Body of pancreas (tissue), 4 donors: ENCODE data around the gene RNFT2. TPM values are rescaled to one million over a fixed set of nuclear protein-coding genes. Genes with fewer than 3 reads are reported as not detected.

Source experiments
- ATAC-seq: fragments of 150-250 bp; one replicate; pipeline ENCODE4 v1.9.1; 2016
- DNase-seq, 4 donors: peaks; one replicate each; pipeline ENCODE4 v3.0.0-alpha.2; 2019
- H3K27ac ChIP-seq, 4 donors: fragments of 200-600 bp; sonication (generic); 1 replicate in 3 of 4; 2 replicates in 1 of 4; pipeline versions ENCODE4 v1.5.1 to v1.6.1; 2016 to 2019; ENCODE audit warnings: mild to moderate bottlenecking in 1 of 4, mixed read lengths in 1 of 4, moderate library complexity in 1 of 4
- H3K27me3 ChIP-seq, 2 donors: fragments of 200-600 bp; sonication (generic); one replicate each; pipeline ENCODE4 v1.6.0; 2016; ENCODE audit warnings: mild to moderate bottlenecking in 1 of 2
- H3K36me3 ChIP-seq, 2 donors: fragments of 200-600 bp; sonication (generic); replicated peaks in 1 of 2; 2 replicates each; pipeline ENCODE4 v1.5.1; 2016; ENCODE audit warnings: low read depth in 2 of 2; ENCODE audit not compliant: insufficient read depth in 1 of 2
- H3K4me1 ChIP-seq: fragments of 200-600 bp; sonication (generic); one replicate; pipeline ENCODE4 v1.6.0; 2016
- H3K4me3 ChIP-seq, 2 donors: fragments of 200-600 bp; sonication (generic); 1 replicate in 1 of 2; 2 replicates in 1 of 2; pipeline ENCODE4 v1.5.1; 2016 to 2019
- H3K9me3 ChIP-seq, 3 donors: fragments of 200-600 bp; sonication (generic); 1 replicate in 2 of 3; 2 replicates in 1 of 3; pipeline ENCODE4 v1.5.1; 2016
- POLR2A ChIP-seq, 3 donors: fragments of 450-650 bp; IDR thresholded peaks; one replicate each; pipeline ENCODE4 v1.6.1; 2016; ENCODE audit warnings: antibody characterized with exemption in 3 of 3, mild to moderate bottlenecking in 2 of 3
- WGBS, 2 donors: methylation state at CpG; one replicate each; pipeline ENCODE4 v1.1.5; 2017; 5-methylcytosine and 5-hydroxymethylcytosine counted together
- intact Hi-C: fragments of 100-400 bp; cut with DNase I; formaldehyde crosslinking; loops from one replicate; pipeline ENCODE4 v1.15.1; 2023
- total RNA-seq, 2 donors: library from RNA; depleted of rRNA; stranded (reverse); fragments of >200 nt; gene quantifications; one replicate each; pipeline ENCODE4 v1.1.0, GENCODE V29; 2016
- TF ChIP-seq, protein P1 (sequence below), 7 experiments: fragments of 450-650 bp in 4 of 7; fragments of 200-600 bp in 3 of 7; sonication (generic) in 3 of 7; IDR thresholded peaks; one replicate each; pipeline ENCODE4 v1.5.1; 2016 to 2019; ENCODE audit warnings: antibody characterized with exemption in 7 of 7

RNFT2 gene
- total RNA-seq, 2 donors from 2014 or later, result 1.3 to 1.6 TPM

DNA sequence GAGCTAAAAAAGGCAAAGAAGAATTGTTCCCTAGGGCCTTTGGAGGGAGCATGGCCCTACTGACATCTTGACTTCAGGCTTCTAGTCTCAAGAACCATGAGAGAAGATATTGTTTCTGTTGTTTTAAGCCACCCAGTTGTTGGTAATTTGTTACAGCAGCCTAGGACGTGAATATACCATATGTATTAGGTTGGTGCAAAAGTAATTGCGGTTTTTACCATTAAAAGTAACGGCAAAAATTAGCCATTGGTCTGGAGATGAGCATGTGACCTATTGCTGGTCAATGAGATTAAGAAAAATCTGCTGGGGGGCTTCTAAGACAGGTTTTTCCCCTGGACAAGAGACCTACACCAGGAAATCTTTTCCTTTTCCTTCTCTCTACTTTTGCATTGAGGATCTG is 152.9 kb downstream of the RNFT2 start:
- WGBS, 2 donors, result 79 to 83% methylated on average over 3 of the region's 3 CpGs
- H3K36me3 ChIP-seq, result no peaks in the 10 kb centered on the region
- no peak overlapping the region for H3K4me3 ChIP-seq
- H3K9me3 ChIP-seq, result no peaks in the 10 kb centered on the region
- H3K4me1 ChIP-seq, result no peaks in the 10 kb centered on the region
- H3K27ac ChIP-seq, result no peak overlapping the region
- TF ChIP-seq, protein P1, sequence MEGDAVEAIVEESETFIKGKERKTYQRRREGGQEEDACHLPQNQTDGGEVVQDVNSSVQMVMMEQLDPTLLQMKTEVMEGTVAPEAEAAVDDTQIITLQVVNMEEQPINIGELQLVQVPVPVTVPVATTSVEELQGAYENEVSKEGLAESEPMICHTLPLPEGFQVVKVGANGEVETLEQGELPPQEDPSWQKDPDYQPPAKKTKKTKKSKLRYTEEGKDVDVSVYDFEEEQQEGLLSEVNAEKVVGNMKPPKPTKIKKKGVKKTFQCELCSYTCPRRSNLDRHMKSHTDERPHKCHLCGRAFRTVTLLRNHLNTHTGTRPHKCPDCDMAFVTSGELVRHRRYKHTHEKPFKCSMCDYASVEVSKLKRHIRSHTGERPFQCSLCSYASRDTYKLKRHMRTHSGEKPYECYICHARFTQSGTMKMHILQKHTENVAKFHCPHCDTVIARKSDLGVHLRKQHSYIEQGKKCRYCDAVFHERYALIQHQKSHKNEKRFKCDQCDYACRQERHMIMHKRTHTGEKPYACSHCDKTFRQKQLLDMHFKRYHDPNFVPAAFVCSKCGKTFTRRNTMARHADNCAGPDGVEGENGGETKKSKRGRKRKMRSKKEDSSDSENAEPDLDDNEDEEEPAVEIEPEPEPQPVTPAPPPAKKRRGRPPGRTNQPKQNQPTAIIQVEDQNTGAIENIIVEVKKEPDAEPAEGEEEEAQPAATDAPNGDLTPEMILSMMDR (IDR thresholded peaks at IDR 0.05), result no peak
- no peak for TF ChIP-seq POLR2A (IDR thresholded peaks at IDR 0.05)
- DNase-seq (no peak), ATAC-seq (no peak)
- H3K27me3 ChIP-seq, result no peaks in the 10 kb centered on the region
- intact Hi-C loops, result no loop called here

DNA sequence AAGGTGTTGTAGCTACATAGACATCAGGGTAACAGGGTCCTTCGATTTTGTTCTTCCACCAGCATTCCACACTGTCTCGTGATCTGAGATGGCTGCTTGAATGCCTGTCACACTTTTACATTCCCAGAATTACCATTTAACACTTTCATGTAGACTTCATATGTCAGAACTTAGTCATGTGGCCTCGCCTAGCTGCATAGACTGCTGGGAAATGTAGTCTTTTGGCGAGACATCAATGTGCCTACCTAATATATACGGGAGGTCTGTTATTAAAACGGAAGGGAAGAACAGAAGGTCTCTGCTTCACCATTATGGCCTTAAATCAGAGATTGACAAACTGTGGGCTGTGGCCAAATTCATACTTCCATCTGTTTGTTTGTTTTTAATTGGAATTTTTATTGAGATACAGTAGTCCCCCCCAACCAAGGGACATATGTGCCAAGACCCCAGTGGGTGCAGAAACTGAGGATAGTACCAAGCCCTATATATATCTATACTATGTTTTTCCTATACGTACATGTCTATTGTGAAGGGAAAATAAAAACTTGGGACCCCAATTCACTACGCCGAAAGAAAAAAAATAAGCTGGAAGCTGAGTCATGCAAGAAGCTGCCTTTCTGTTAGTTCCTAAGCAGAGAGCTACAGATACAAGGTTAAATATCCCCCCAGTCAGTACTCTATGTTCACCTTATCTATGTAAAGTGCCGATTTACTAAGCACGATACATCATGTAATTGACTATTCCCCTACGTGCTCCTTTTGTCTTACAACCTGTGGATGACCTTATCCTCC is 154.4 kb downstream of the RNFT2 start:
- no peak overlapping the region for H3K4me3 ChIP-seq
- TF ChIP-seq POLR2A (IDR thresholded peaks at IDR 0.05), result no peak
- TF ChIP-seq, protein P1 (IDR thresholded peaks at IDR 0.05), result no peak
- H3K27me3 ChIP-seq, result no peaks in the 10 kb centered on the region
- intact Hi-C loops, result no loop called here
- no peaks in the 10 kb centered on the region for H3K4me1 ChIP-seq
- no peaks in the 10 kb centered on the region for H3K9me3 ChIP-seq
- no peak overlapping the region for H3K27ac ChIP-seq
- DNase-seq (no peak), ATAC-seq (no peak)
- 69 to 76% methylated on average over 12 of the region's 12 CpGs for WGBS, 2 donors
- H3K36me3 ChIP-seq, result no peaks in the 10 kb centered on the region

DNA sequence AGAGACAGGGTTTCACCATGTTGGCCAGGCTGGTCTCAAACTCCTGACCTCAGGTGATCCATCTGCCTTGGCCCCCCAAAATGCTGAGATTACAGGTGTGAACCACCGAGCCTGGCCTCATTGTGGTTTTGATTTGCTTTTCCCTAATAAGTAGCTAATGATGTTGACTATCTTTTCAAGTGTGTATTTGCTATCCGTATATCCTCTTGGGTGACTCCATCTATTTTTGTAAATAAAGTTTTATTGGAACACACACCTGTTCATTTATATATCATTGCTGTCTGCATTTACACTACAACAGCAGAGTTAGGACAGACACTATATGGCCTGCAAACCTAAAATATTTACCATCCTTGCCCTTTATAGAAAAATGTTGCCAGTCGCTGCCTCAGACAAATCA is 156.8 kb downstream of the RNFT2 start:
- no peak for ATAC-seq
- no peak for TF ChIP-seq POLR2A (IDR thresholded peaks at IDR 0.05)
- TF ChIP-seq, protein P1 (IDR thresholded peaks at IDR 0.05), result no peak

DNA sequence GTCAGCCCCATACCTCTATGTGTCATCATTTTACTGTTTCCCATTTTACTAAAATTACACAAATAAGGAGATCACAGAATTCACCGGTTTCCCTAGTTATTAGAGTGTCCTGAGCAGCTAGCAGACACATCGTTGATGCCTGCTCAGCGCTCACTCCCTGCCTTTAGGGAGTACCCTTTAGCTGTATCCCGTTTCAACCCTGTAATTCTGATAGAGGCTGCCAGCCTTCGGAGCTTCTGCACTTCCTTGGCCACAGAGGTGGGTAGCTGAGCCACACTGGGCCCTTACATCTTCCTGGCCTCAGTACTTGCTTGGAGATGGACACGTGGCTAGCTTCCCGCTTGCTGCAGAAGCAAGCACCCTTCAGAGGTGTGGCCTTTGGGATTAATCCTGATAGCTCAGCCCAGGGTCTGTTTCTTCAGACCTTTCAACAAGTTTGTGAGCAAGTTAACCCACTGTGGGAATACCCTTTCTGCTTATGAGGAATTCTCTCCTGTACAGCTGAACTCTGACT is 158.4 kb downstream of the RNFT2 start:
- Histone ChIP-seq H3K27ac (no peak overlapping the region), H3K4me1 (no peaks in the 10 kb centered on the region), H3K27me3 (no peaks in the 10 kb centered on the region), H3K4me3 (no peak overlapping the region), H3K9me3 (no peaks in the 10 kb centered on the region), H3K36me3 (no peaks in the 10 kb centered on the region)
- no peak for TF ChIP-seq POLR2A (IDR thresholded peaks at IDR 0.05)
- TF ChIP-seq, protein P1 (IDR thresholded peaks at IDR 0.05), result no peak
- intact Hi-C loops, result no loop called here
- no peak for DNase-seq
- 52 to 53% methylated on average over 6 to 7 of the region's 7 CpGs for WGBS, 2 donors
- no peak for ATAC-seq

More for the DNA sequence above, 156.8 kb downstream of the RNFT2 start:
- Histone ChIP-seq H3K4me3 (no peak overlapping the region), H3K4me1 (no peaks in the 10 kb centered on the region), H3K36me3 (no peaks in the 10 kb centered on the region), H3K9me3 (no peaks in the 10 kb centered on the region), H3K27me3 (no peaks in the 10 kb centered on the region), H3K27ac (no peak overlapping the region)
- DNase-seq, result no peak
- WGBS, 2 donors, result 68 to 78% methylated on average over 3 of the region's 3 CpGs
- intact Hi-C loops, result no loop called here

DNA sequence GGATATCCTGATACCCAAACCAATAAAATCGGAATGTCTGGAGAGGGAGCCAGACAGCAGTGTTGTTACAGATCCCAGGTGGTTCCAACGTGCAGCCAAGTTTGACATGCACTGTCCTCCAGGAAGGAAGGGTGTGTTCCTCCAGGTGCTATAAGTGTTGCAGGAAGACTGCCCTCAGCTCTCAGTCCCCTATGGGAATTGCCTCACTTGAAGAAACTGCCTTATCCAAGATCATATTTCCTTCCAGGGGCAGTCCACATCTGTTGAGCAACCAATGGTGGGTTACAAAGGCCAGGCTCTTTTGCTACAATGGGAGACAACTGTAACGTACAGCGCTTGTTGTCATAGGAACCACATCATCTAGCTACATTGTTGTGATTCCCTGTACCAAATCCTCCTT is 159.4 kb downstream of the RNFT2 start:
- no peak for ATAC-seq
- TF ChIP-seq POLR2A (IDR thresholded peaks at IDR 0.05), result no peak
- TF ChIP-seq, protein P1 (IDR thresholded peaks at IDR 0.05), result no peak
- Histone ChIP-seq H3K4me3 (no peak overlapping the region), H3K4me1 (no peaks in the 10 kb centered on the region), H3K27ac (no peak overlapping the region), H3K27me3 (no peaks in the 10 kb centered on the region), H3K9me3 (no peaks in the 10 kb centered on the region), H3K36me3 (no peaks in the 10 kb centered on the region)
- intact Hi-C loops, result no loop called here
- no peak for DNase-seq
- whole genome bisulfite sequencing, 2 donors, result 49 to 68% methylated on average over 4 of the region's 4 CpGs
